HepG2 (cell line): Measurements from ENCODE around the gene UBE2L6. TPM values are rescaled to one million over a fixed set of nuclear protein-coding genes. Genes with fewer than 3 reads are reported as not detected.

Source experiments
- MLLT10 ChIP-seq: sonication (generic); formaldehyde crosslinking; IDR thresholded peaks from 2 replicates; pipeline ENCODE4 v1.4.0; 2020; ENCODE audit warnings: missing genetic modification reagents
- WIZ ChIP-seq: sonication (generic); formaldehyde crosslinking; IDR thresholded peaks from 2 replicates; pipeline ENCODE4 v1.5.1; 2020; ENCODE audit warnings: mild to moderate bottlenecking, missing genetic modification reagents
- ZNF672 ChIP-seq: sonication (generic); formaldehyde crosslinking; IDR thresholded peaks from 2 replicates; pipeline ENCODE4 v1.8.1; 2022; ENCODE audit warnings: missing genetic modification reagents
- polyA plus RNA-seq, 8 experiments: library from polyadenylated mRNA; depleted of rRNA in 3 of 8; stranded (reverse) in 7 of 8; unstranded in 1 of 8; fragments of >200 nt; fragmentation: Illumina TruSeq in 4 of 8; extraction: Trizol in 4 of 8; gene quantifications; 2 replicates each; pipeline versions ENCODE4 v1.2.1 to v1.2.3, GENCODE V29; 2011 to 2016; ENCODE audit warnings: low read depth in 4 of 8, missing spikeins in 1 of 8, mixed read lengths in 1 of 8; ENCODE audit not compliant: insufficient read depth in 1 of 8
- total RNA-seq, 5 experiments: library from RNA; depleted of rRNA; stranded (reverse); fragments of >200 nt; fragmentation: Illumina TruSeq; extraction: Trizol; gene quantifications; 2 replicates each; pipeline ENCODE4 v1.2.3, GENCODE V29; 2016; ENCODE audit warnings: low read depth in 1 of 5
- TF ChIP-seq, protein P1 (sequence below): sonication (generic); formaldehyde crosslinking; IDR thresholded peaks from 2 replicates; pipeline ENCODE4 v1.4.0; 2020; ENCODE audit warnings: missing genetic modification reagents, mild to moderate bottlenecking, borderline replicate concordance
- TF ChIP-seq, protein P2 (sequence below): sonication (generic); formaldehyde crosslinking; IDR thresholded peaks from 2 replicates; pipeline ENCODE4 v1.9.0; 2021; ENCODE audit warnings: missing genetic modification reagents, mild to moderate bottlenecking, borderline replicate concordance
- TF ChIP-seq, protein P3 (sequence below): sonication (generic); formaldehyde crosslinking; IDR thresholded peaks from 2 replicates; pipeline ENCODE4 v1.5.0; 2020; ENCODE audit warnings: missing genetic modification reagents, mild to moderate bottlenecking, borderline replicate concordance
- TF ChIP-seq, protein P4 (sequence below): sonication (generic); formaldehyde crosslinking; IDR thresholded peaks from 2 replicates; pipeline ENCODE4 v1.4.0; 2020; ENCODE audit warnings: missing genetic modification reagents
- TF ChIP-seq, protein P5 (sequence below): sonication (generic); formaldehyde crosslinking; IDR thresholded peaks from 2 replicates; pipeline ENCODE4 v1.4.0; 2020; ENCODE audit warnings: missing genetic modification reagents
- TF ChIP-seq, protein P6 (sequence below): sonication (generic); formaldehyde crosslinking; IDR thresholded peaks from 2 replicates; pipeline ENCODE4 v1.5.0; 2020; ENCODE audit warnings: missing genetic modification reagents
- TF ChIP-seq, protein P7 (sequence below): sonication (generic); IDR thresholded peaks from 2 replicates; pipeline ENCODE4 v1.6.1; 2016; ENCODE audit warnings: low read depth, borderline replicate concordance
- TF ChIP-seq, protein P8 (sequence below): sonication (generic); formaldehyde crosslinking; IDR thresholded peaks from 2 replicates; pipeline ENCODE4 v1.5.1; 2020; ENCODE audit warnings: missing genetic modification reagents, mild to moderate bottlenecking, borderline replicate concordance

UBE2L6 gene
- total and polyA plus RNA-seq, 2 of the 13 experiments (the other 11 are each of a cell fraction or from before 2014, with no cell fraction given): 30.3 to 30.4 TPM

DNA sequence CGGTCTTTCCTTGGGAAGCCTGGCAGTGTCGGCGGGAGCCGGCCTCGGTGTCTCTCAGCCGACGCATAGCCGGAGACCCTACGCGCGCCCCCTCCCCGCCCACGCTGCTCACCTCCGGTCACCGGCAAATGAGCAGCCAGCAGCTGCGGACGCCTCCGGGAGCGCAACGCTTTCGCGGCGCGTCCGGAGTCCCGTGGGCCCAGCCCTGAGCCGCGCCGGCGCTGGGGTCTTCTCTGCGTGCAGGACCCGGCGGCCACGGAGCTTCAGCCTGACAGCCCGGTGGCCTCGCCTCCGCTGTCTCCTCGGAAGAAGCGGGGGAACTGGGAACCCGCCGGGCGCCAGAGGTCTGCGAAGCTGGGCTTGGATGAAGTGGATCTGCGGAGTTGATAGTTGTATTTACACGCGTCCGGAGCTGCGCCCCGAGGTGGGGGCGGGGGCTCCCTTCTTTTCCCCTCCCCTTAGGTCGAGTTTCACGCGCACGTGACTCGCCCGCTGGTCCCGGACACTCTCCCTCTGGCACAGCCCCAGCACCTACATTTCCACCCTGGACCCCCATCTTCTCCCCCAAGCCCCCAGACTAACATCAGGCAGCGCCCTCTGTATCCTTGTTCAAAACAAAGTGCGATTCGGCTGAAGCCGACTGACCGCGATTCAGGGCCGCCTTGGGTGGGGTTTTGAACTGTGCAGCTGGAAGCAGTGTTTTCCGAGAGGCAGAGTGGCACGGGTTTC is 52.0 kb downstream of the UBE2L6 start, which contains the start of gene SLC43A1 (continued):
- TF ChIP-seq, protein P1, sequence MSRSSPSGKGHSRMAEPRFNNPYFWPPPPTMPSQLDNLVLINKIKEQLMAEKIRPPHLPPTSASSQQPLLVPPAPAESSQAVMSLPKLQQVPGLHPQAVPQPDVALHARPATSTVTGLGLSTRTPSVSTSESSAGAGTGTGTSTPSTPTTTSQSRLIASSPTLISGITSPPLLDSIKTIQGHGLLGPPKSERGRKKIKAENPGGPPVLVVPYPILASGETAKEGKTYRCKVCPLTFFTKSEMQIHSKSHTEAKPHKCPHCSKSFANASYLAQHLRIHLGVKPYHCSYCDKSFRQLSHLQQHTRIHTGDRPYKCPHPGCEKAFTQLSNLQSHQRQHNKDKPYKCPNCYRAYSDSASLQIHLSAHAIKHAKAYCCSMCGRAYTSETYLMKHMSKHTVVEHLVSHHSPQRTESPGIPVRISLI (CRISPR knock-in tag): no peak
- TF ChIP-seq, protein P2, sequence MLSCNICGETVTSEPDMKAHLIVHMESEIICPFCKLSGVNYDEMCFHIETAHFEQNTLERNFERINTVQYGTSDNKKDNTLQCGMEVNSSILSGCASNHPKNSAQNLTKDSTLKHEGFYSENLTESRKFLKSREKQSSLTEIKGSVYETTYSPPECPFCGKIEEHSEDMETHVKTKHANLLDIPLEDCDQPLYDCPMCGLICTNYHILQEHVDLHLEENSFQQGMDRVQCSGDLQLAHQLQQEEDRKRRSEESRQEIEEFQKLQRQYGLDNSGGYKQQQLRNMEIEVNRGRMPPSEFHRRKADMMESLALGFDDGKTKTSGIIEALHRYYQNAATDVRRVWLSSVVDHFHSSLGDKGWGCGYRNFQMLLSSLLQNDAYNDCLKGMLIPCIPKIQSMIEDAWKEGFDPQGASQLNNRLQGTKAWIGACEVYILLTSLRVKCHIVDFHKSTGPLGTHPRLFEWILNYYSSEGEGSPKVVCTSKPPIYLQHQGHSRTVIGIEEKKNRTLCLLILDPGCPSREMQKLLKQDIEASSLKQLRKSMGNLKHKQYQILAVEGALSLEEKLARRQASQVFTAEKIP (CRISPR knock-in tag): no peak
- no peak for TF ChIP-seq ZNF672 (CRISPR knock-in tag)
- TF ChIP-seq, protein P3, sequence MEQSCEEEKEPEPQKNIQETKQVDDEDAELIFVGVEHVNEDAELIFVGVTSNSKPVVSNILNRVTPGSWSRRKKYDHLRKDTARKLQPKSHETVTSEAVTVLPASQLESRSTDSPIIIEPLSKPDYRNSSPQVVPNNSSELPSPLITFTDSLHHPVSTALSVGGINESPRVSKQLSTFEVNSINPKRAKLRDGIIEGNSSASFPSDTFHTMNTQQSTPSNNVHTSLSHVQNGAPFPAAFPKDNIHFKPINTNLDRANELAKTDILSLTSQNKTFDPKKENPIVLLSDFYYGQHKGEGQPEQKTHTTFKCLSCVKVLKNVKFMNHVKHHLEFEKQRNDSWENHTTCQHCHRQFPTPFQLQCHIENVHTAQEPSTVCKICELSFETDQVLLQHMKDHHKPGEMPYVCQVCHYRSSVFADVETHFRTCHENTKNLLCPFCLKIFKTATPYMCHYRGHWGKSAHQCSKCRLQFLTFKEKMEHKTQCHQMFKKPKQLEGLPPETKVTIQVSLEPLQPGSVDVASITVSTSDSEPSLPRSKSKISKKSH (CRISPR knock-in tag): peak; percentile 92
- TF ChIP-seq, protein P4, sequence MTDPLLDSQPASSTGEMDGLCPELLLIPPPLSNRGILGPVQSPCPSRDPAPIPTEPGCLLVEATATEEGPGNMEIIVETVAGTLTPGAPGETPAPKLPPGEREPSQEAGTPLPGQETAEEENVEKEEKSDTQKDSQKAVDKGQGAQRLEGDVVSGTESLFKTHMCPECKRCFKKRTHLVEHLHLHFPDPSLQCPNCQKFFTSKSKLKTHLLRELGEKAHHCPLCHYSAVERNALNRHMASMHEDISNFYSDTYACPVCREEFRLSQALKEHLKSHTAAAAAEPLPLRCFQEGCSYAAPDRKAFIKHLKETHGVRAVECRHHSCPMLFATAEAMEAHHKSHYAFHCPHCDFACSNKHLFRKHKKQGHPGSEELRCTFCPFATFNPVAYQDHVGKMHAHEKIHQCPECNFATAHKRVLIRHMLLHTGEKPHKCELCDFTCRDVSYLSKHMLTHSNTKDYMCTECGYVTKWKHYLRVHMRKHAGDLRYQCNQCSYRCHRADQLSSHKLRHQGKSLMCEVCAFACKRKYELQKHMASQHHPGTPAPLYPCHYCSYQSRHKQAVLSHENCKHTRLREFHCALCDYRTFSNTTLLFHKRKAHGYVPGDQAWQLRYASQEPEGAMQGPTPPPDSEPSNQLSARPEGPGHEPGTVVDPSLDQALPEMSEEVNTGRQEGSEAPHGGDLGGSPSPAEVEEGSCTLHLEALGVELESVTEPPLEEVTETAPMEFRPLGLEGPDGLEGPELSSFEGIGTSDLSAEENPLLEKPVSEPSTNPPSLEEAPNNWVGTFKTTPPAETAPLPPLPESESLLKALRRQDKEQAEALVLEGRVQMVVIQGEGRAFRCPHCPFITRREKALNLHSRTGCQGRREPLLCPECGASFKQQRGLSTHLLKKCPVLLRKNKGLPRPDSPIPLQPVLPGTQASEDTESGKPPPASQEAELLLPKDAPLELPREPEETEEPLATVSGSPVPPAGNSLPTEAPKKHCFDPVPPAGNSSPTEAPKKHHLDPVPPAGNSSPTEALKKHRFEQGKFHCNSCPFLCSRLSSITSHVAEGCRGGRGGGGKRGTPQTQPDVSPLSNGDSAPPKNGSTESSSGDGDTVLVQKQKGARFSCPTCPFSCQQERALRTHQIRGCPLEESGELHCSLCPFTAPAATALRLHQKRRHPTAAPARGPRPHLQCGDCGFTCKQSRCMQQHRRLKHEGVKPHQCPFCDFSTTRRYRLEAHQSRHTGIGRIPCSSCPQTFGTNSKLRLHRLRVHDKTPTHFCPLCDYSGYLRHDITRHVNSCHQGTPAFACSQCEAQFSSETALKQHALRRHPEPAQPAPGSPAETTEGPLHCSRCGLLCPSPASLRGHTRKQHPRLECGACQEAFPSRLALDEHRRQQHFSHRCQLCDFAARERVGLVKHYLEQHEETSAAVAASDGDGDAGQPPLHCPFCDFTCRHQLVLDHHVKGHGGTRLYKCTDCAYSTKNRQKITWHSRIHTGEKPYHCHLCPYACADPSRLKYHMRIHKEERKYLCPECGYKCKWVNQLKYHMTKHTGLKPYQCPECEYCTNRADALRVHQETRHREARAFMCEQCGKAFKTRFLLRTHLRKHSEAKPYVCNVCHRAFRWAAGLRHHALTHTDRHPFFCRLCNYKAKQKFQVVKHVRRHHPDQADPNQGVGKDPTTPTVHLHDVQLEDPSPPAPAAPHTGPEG (CRISPR knock-in tag): peak; percentile 13; the same call in 1 of the 2 replicates
- TF ChIP-seq, protein P5, sequence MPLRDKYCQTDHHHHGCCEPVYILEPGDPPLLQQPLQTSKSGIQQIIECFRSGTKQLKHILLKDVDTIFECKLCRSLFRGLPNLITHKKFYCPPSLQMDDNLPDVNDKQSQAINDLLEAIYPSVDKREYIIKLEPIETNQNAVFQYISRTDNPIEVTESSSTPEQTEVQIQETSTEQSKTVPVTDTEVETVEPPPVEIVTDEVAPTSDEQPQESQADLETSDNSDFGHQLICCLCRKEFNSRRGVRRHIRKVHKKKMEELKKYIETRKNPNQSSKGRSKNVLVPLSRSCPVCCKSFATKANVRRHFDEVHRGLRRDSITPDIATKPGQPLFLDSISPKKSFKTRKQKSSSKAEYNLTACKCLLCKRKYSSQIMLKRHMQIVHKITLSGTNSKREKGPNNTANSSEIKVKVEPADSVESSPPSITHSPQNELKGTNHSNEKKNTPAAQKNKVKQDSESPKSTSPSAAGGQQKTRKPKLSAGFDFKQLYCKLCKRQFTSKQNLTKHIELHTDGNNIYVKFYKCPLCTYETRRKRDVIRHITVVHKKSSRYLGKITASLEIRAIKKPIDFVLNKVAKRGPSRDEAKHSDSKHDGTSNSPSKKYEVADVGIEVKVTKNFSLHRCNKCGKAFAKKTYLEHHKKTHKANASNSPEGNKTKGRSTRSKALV: peak; percentile 87
- TF ChIP-seq, protein P6, sequence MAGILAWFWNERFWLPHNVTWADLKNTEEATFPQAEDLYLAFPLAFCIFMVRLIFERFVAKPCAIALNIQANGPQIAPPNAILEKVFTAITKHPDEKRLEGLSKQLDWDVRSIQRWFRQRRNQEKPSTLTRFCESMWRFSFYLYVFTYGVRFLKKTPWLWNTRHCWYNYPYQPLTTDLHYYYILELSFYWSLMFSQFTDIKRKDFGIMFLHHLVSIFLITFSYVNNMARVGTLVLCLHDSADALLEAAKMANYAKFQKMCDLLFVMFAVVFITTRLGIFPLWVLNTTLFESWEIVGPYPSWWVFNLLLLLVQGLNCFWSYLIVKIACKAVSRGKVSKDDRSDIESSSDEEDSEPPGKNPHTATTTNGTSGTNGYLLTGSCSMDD (CRISPR knock-in tag): no peak
- no peak for TF ChIP-seq MLLT10 (CRISPR knock-in tag)
- TF ChIP-seq, protein P7, sequence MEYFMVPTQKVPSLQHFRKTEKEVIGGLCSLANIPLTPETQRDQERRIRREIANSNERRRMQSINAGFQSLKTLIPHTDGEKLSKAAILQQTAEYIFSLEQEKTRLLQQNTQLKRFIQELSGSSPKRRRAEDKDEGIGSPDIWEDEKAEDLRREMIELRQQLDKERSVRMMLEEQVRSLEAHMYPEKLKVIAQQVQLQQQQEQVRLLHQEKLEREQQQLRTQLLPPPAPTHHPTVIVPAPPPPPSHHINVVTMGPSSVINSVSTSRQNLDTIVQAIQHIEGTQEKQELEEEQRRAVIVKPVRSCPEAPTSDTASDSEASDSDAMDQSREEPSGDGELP: peak; percentile 27; the same call in 1 of the 2 replicates
- TF ChIP-seq, protein P8, sequence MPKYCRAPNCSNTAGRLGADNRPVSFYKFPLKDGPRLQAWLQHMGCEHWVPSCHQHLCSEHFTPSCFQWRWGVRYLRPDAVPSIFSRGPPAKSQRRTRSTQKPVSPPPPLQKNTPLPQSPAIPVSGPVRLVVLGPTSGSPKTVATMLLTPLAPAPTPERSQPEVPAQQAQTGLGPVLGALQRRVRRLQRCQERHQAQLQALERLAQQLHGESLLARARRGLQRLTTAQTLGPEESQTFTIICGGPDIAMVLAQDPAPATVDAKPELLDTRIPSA: no peak
- 0 out of 2 replicates have a peak, but pooled peaks have one; percentile 49 for TF ChIP-seq WIZ (CRISPR knock-in tag)
